Pancreas (tissue), 10 donors: ENCODE measurements around the gene TMEM183A. TPM values are rescaled to one million over a fixed set of nuclear protein-coding genes. Genes with fewer than 3 reads are reported as not detected.

Source experiments
- ATAC-seq, 4 donors: fragments of 200-7000 bp; cut with Tn5 transposase; one replicate each; pipeline versions ENCODE4 v1.8.0 to v1.9.1; 2020; ENCODE audit warnings: mild to moderate bottlenecking in 4 of 4, moderate library complexity in 4 of 4
- DNase-seq, 6 donors: peaks; one replicate each; pipeline ENCODE4 v3.0.0-alpha.2; 2020
- FAIRE-seq: peaks from 2 replicates; lab custom pipeline; 2012; peaks lifted over from hg19 to GRCh38; lab: Jason Lieb, UNC
- H3K27ac ChIP-seq, 4 donors: fragments of 200-600 bp; sonication (generic); 1 replicate in 3 of 4; 2 replicates in 1 of 4; pipeline versions ENCODE4 v1.5.0 to v1.8.0; 2020
- H3K27me3 ChIP-seq, 4 donors: fragments of 200-600 bp; one replicate each; pipeline ENCODE4 v1.8.0; 2021
- H3K36me3 ChIP-seq, 3 donors: fragments of 200-600 bp; sonication (generic) in 1 of 3; one replicate each; pipeline versions ENCODE4 v1.5.0 to v1.8.0; 2020 to 2021
- H3K4me1 ChIP-seq, 3 donors: fragments of 200-600 bp; one replicate each; pipeline ENCODE4 v1.8.0; 2021
- H3K4me3 ChIP-seq, 4 donors: fragments of 200-600 bp; sonication (generic) in 2 of 4; one replicate each; pipeline versions ENCODE4 v1.5.0 to v1.8.0; 2020 to 2021
- H3K9me3 ChIP-seq, 4 donors: fragments of 200-600 bp; one replicate each; pipeline ENCODE4 v1.8.0; 2021
- CTCF ChIP-seq, 4 donors: fragments of 200-600 bp; sonication (generic) in 3 of 4; IDR thresholded peaks; one replicate each; pipeline versions ENCODE4 v1.5.0 to v1.8.0; 2021; ENCODE audit warnings: antibody characterized with exemption in 4 of 4
- WGBS, 2 donors: extraction: QIAGEN DNeasy Blood & Tissue Kit; methylation state at CpG; one replicate each; pipeline ENCODE4 v1.1.7; 2013; 5-methylcytosine and 5-hydroxymethylcytosine counted together
- intact Hi-C, 3 donors: fragments of 100-400 bp; cut with DNase I; formaldehyde crosslinking; loops; one replicate each; pipeline versions ENCODE4 v1.11.1 to v1.14.2; 2022
- polyA plus RNA-seq, 2 donors: library from polyadenylated mRNA; stranded (reverse); fragments of 200-250 nt; gene quantifications; one replicate each; pipeline ENCODE4 v1.2.3, GENCODE V29; 2013
- total RNA-seq, 6 donors: library from RNA; stranded (reverse); fragmentation: NEBNext Ultra II Directional in 4 of 6; extraction: Animal tissue kit (Norgen Biotek cat#: 25700) in 4 of 6; gene quantifications; one replicate each; pipeline versions ENCODE4 v1.2.1 to v1.2.4, GENCODE V29; 2021 to 2023
- donor health status: healthy with polysubstance abuse.
- donor health status: DM: no; HTN: no; CAD: no; lungs with moderate emphysema.
- donor health status: DM: no; HTN: no; CAD: no.
- donor health status: control.
- donor health status: control.
- donor health status: Bipolar disorder and iron deficiency.
- donor health status: DM: yes; HTN: yes; CAD: no.
- donor health status: DM: no; HTN: no; CAD: no.
- donor health status: DM: no; HTN: no; CAD: no.
- donor health status: DM: yes; HTN: yes; CAD: no.

TMEM183A gene
- total and polyA plus RNA-seq, 8 donors = 16.6 to 38.7 (median 30.6) TPM

- no peak for TF ChIP-seq CTCF (IDR thresholded peaks at IDR 0.05)
- Histone ChIP-seq H3K36me3 (no peaks in the 10 kb centered on the region), H3K27me3 (no peaks in the 10 kb centered on the region), H3K27ac (no peak overlapping the region), H3K4me1 (no peaks in the 10 kb centered on the region), H3K4me3 (no peak overlapping the region), H3K9me3 (no peaks in the 10 kb centered on the region)
- ATAC-seq (no peak), FAIRE-seq (no peak), DNase-seq (no peak)
- intact Hi-C loops = loop anchor here in 1 of 3 donors (5.0 kb wide), 1 partner anchor 181 kb away; no protein-coding TSS in a partner anchor
- WGBS, 2 donors = 57 to 59% methylated on average over 4 of the region's 4 CpGs
These were observed 29.0 kb downstream of the TMEM183A start for GRCh38 chr1:203036135-203036534.

- Histone ChIP-seq H3K36me3 (no peaks in the 10 kb centered on the region), H3K27ac (no peak overlapping the region), H3K27me3 (no peaks in the 10 kb centered on the region), H3K9me3 (no peaks in the 10 kb centered on the region), H3K4me1 (no peaks in the 10 kb centered on the region), H3K4me3 (no peak overlapping the region)
- no peak for DNase-seq
- intact Hi-C loops = loop anchor here in 1 of 3 donors (5.0 kb wide), 1 partner anchor 181 kb away; no protein-coding TSS in a partner anchor
- no peak for TF ChIP-seq CTCF (IDR thresholded peaks at IDR 0.05)
- no peak for ATAC-seq
- FAIRE-seq = no peak
- 55 to 63% methylated on average over 2 of the region's 2 CpGs for WGBS, 2 donors
These were observed 29.4 kb downstream of the TMEM183A start for GRCh38 chr1:203036537-203036936.

GRCh38 chr1:203037509-203038190 lies 30.5 kb downstream of the TMEM183A start:
- no peak for FAIRE-seq
- TF ChIP-seq CTCF (IDR thresholded peaks at IDR 0.05) = no peak
- DNase-seq = no peak
- H3K27me3 ChIP-seq = no peaks in the 10 kb centered on the region
- no peak overlapping the region for H3K4me3 ChIP-seq
- no peak for ATAC-seq
- H3K27ac ChIP-seq = no peak overlapping the region
- intact Hi-C loops = loop anchor here in 1 of 3 donors (5.0 kb wide), 1 partner anchor 180 kb away; no protein-coding TSS in a partner anchor
- H3K9me3 ChIP-seq = no peaks in the 10 kb centered on the region
- H3K36me3 ChIP-seq = no peaks in the 10 kb centered on the region
- H3K4me1 ChIP-seq = no peaks in the 10 kb centered on the region
- 66 to 72% methylated on average over 10 of the region's 10 CpGs for WGBS, 2 donors

- WGBS, 2 donors = 25% methylated on average over 9 of the region's 9 CpGs
- no peak overlapping the region for H3K4me3 ChIP-seq
- no peak for TF ChIP-seq CTCF (IDR thresholded peaks at IDR 0.05)
- FAIRE-seq (no peak), ATAC-seq (peak; percentile 56 to 66 (median 60)), DNase-seq (peak in 3 of 6 donors; percentile 31 to 64 (median 54))
- intact Hi-C loops = loop anchor here in 1 of 3 donors (5.0 kb wide), 1 partner anchor 179 kb away; no protein-coding TSS in a partner anchor
- no peaks in the 10 kb centered on the region for H3K9me3 ChIP-seq
- H3K4me1 ChIP-seq = no peaks in the 10 kb centered on the region
- no peak overlapping the region for H3K27ac ChIP-seq
- H3K27me3 ChIP-seq = no peaks in the 10 kb centered on the region
- H3K36me3 ChIP-seq = no peaks in the 10 kb centered on the region
These were observed 31.1 kb downstream of the TMEM183A start for GRCh38 chr1:203038217-203038741.
